GM06990 (cell line): ENCODE results near the gene VIPR2.

Source experiments
- DNase-seq: peaks from one replicate; pipeline ENCODE4 v3.0.0-alpha.2; 2011; ENCODE audit not compliant: insufficient read length; ENCODE audit errors: extremely low read depth
- H3K27me3 ChIP-seq: replicated peaks from 2 replicates; pipeline ENCODE4 v1.6.0; 2011; ENCODE audit warnings: low read length; ENCODE audit not compliant: control insufficient read depth, insufficient read depth
- H3K36me3 ChIP-seq: 2 replicates; pipeline ENCODE4 v1.5.1; 2011; ENCODE audit warnings: low read length; ENCODE audit not compliant: control insufficient read depth, insufficient read depth
- H3K4me3 ChIP-seq: replicated peaks from 2 replicates; pipeline ENCODE4 v1.5.1; 2011; ENCODE audit warnings: low read depth, mild to moderate bottlenecking, control low read depth, low read length
- CTCF ChIP-seq: IDR thresholded peaks from 2 replicates; pipeline ENCODE4 v1.5.1; 2011; ENCODE audit warnings: low read length, control low read depth, mild to moderate bottlenecking, inconsistent platforms; ENCODE audit not compliant: insufficient read depth, poor library complexity, severe bottlenecking

VIPR2 gene

GRCh38 chr7:159144758-159145489, at the start of gene VIPR2:
TSS of gene VIPR2 (minus strand) at chr7:159144867. CDS start at chr7:159144771, 96 bp downstream.
- H3K27me3 ChIP-seq: no peaks in the 10 kb centered on the region
- no peak within 1 kb of the TSS for H3K4me3 ChIP-seq
- TF ChIP-seq CTCF: no peak
- DNase-seq: no peak
- no peaks in the 10 kb centered on the region for H3K36me3 ChIP-seq

GRCh38 chr7:159193543-159194090, 49.0 kb upstream of the VIPR2 start:
- Histone ChIP-seq H3K4me3 (no peak overlapping the region), H3K27me3 (no peaks in the 10 kb centered on the region), H3K36me3 (no peaks in the 10 kb centered on the region)
- DNase-seq: no peak
- TF ChIP-seq CTCF: no peak

GRCh38 chr7:159192725-159193453, 48.2 kb upstream of the VIPR2 start:
- H3K27me3 ChIP-seq: no peaks in the 10 kb centered on the region
- H3K4me3 ChIP-seq: no peak overlapping the region
- TF ChIP-seq CTCF: no peak
- no peaks in the 10 kb centered on the region for H3K36me3 ChIP-seq
- no peak for DNase-seq

- no peaks in the 10 kb centered on the region for H3K36me3 ChIP-seq
- DNase-seq: no peak
- no peak overlapping the region for H3K4me3 ChIP-seq
- TF ChIP-seq CTCF: no peak
- no peaks in the 10 kb centered on the region for H3K27me3 ChIP-seq
These were observed 47.3 kb upstream of the VIPR2 start for GRCh38 chr7:159192013-159192412.

GRCh38 chr7:159191236-159191635, 46.6 kb upstream of the VIPR2 start:
- no peaks in the 10 kb centered on the region for H3K27me3 ChIP-seq
- no peaks in the 10 kb centered on the region for H3K36me3 ChIP-seq
- H3K4me3 ChIP-seq: no peak overlapping the region
- no peak for DNase-seq
- no peak for TF ChIP-seq CTCF
